Measurements from ENCODE around the gene UQCRQ.

The UQCRQ gene

GRCh38 chr5:132867046-132867451 lies 607 bp downstream of the UQCRQ start:
- Histone ChIP-seq H3K4me3 (ENCODE audit: low read depth, low read length) (peak overlapping the region; percentile 89), H3K36me3 (peaks cover 44% of the 10 kb centered on the region), H3K27me3 (ENCODE audit: insufficient read depth, low read depth, severe bottlenecking) (no peaks in the 10 kb centered on the region), H3K9me3 (ENCODE audit: severe bottlenecking) (no peaks in the 10 kb centered on the region), H3K27ac (peak overlapping the region; percentile 87)
- no peak for DNase-seq
- TF ChIP-seq CTCF (IDR thresholded peaks at IDR 0.05; ENCODE audit: low read depth, low read length): no peak

- Histone ChIP-seq H3K9me3 (ENCODE audit: severe bottlenecking) (no peaks in the 10 kb centered on the region), H3K27me3 (ENCODE audit: insufficient read depth, low read depth, severe bottlenecking) (no peaks in the 10 kb centered on the region), H3K27ac (no peak overlapping the region), H3K4me3 (ENCODE audit: low read depth, low read length) (no peak overlapping the region), H3K36me3 (peaks cover 46% of the 10 kb centered on the region)
- TF ChIP-seq CTCF (IDR thresholded peaks at IDR 0.05; ENCODE audit: low read depth, low read length): no peak
- no peak for DNase-seq
Observed at GRCh38 chr5:132868754-132869153, 2.3 kb downstream of the UQCRQ start.

GRCh38 chr5:132870801-132871200 lies 4.4 kb downstream of the UQCRQ start:
- no peak overlapping the region for H3K4me3 ChIP-seq (ENCODE audit: low read depth, low read length)
- H3K27me3 ChIP-seq (ENCODE audit: insufficient read depth, low read depth, severe bottlenecking): no peaks in the 10 kb centered on the region
- no peaks in the 10 kb centered on the region for H3K9me3 ChIP-seq (ENCODE audit: severe bottlenecking)
- H3K27ac ChIP-seq: no peak overlapping the region
- peaks cover 52% of the 10 kb centered on the region for H3K36me3 ChIP-seq
- no peak for TF ChIP-seq CTCF (IDR thresholded peaks at IDR 0.05; ENCODE audit: low read depth, low read length)
- no peak for DNase-seq

GRCh38 chr5:132871459-132872284 lies 5.2 kb downstream of the UQCRQ start:
- peaks cover 51% of the 10 kb centered on the region for H3K36me3 ChIP-seq
- H3K4me3 ChIP-seq (ENCODE audit: low read depth, low read length): no peak overlapping the region
- no peaks in the 10 kb centered on the region for H3K27me3 ChIP-seq (ENCODE audit: insufficient read depth, low read depth, severe bottlenecking)
- TF ChIP-seq CTCF (IDR thresholded peaks at IDR 0.05; ENCODE audit: low read depth, low read length): no peak
- no peak overlapping the region for H3K27ac ChIP-seq
- no peaks in the 10 kb centered on the region for H3K9me3 ChIP-seq (ENCODE audit: severe bottlenecking)
- DNase-seq: no peak

GRCh38 chr5:132872788-132873118 lies 6.3 kb downstream of the UQCRQ start:
- H3K36me3 ChIP-seq: peaks cover 50% of the 10 kb centered on the region
- no peak overlapping the region for H3K27ac ChIP-seq
- no peak overlapping the region for H3K4me3 ChIP-seq (ENCODE audit: low read depth, low read length)
- H3K27me3 ChIP-seq (ENCODE audit: insufficient read depth, low read depth, severe bottlenecking): no peaks in the 10 kb centered on the region
- TF ChIP-seq CTCF (IDR thresholded peaks at IDR 0.05; ENCODE audit: low read depth, low read length): no peak
- DNase-seq: no peak
- H3K9me3 ChIP-seq (ENCODE audit: severe bottlenecking): no peaks in the 10 kb centered on the region

All from WERI-Rb-1 (cell line).